ENCODE measurements around the gene CDC23. TPM values are rescaled to one million over a fixed set of nuclear protein-coding genes. Genes with fewer than 3 reads are reported as not detected.
"Not testable (repeated sequence)": the region's sequence is repeated elsewhere in the genome, so short reads cannot be mapped to it uniquely, and the experiment has no call there.

Gene CDC23
- polyA plus RNA-seq, 3 donors = 7.8 to 15.9 (median 12.8) TPM

- no peaks in the 10 kb centered on the region for H3K4me1 ChIP-seq (ENCODE audit: control insufficient read depth in 1 of 2, insufficient read depth in 2 of 2, low read length in 2 of 2)
- Mint-ChIP-seq H3K9me3 (no peaks in the 10 kb centered on the region), H3K27me3 (ENCODE audit: low read depth in 3 of 3) (peaks cover 3 to 5% (median 4%) of the 10 kb centered on the region in 3 donors), H3K36me3 (peaks cover 58 to 71% of the 10 kb centered on the region in 2 donors), H3K4me1 (no peaks in the 10 kb centered on the region), H3K4me3 (no peak overlapping the region), H3K27ac (no peak overlapping the region)
- no peak overlapping the region for H3K9ac ChIP-seq (ENCODE audit: insufficient read depth, low read length, poor library complexity, severe bottlenecking)
- no peak overlapping the region for H3K4me2 ChIP-seq (replicated peaks; ENCODE audit: extremely low read depth, low read length, poor library complexity, severe bottlenecking)
- intact Hi-C loops (cut with micrococcal nuclease) = no loop called here
- H3K79me2 ChIP-seq (ENCODE audit: insufficient read depth, low read length) = no peaks in the 10 kb centered on the region
- H4K20me1 ChIP-seq (ENCODE audit: insufficient read depth, low read length) = no peaks in the 10 kb centered on the region
- TF ChIP-seq CTCF (IDR thresholded peaks at IDR 0.05) = no peak
- H3K4me3 ChIP-seq (replicated peaks in 1 of 3; ENCODE audit: low read depth in 2 of 3, low read length in 3 of 3) = no peak overlapping the region
- H3K9me3 ChIP-seq (replicated peaks in 1 of 2; ENCODE audit: control insufficient read depth in 1 of 2, insufficient read depth in 1 of 2, low read length in 2 of 2) = no peaks in the 10 kb centered on the region
- no CpG with 5 or more reads among the region's 1 CpG for WGBS (ENCODE audit: insufficient coverage)
- no peak overlapping the region for H2AFZ ChIP-seq (ENCODE audit: insufficient read depth, low read depth, low read length, poor library complexity, severe bottlenecking)
- no peak overlapping the region for H3K27ac ChIP-seq (ENCODE audit: low read depth in 1 of 2, low read length in 2 of 2)
- peaks cover 63 to 68% of the 10 kb centered on the region in 2 donors for H3K36me3 ChIP-seq (replicated peaks in 1 of 2; ENCODE audit: control insufficient read depth in 1 of 2, insufficient read depth in 2 of 2, low read length in 2 of 2)
- no peaks in the 10 kb centered on the region for H3K27me3 ChIP-seq (ENCODE audit: control insufficient read depth in 2 of 2, insufficient read depth in 2 of 2, low read length in 2 of 2)
- no peak for DNase-seq
Measured at GRCh38 chr5:138157626-138158025, 55.5 kb downstream of the CDC23 start.

GRCh38 chr5:138155977-138156376, 57.1 kb downstream of the CDC23 start:
- peaks cover 46 to 51% of the 10 kb centered on the region in 2 donors for H3K36me3 ChIP-seq (replicated peaks in 1 of 2; ENCODE audit: control insufficient read depth in 1 of 2, insufficient read depth in 2 of 2, low read length in 2 of 2)
- H3K27me3 Mint-ChIP-seq (ENCODE audit: low read depth in 3 of 3); H3K4me3 Mint-ChIP-seq; H3K27ac Mint-ChIP-seq; H3K4me3 ChIP-seq (replicated peaks in 1 of 3; ENCODE audit: low read depth in 2 of 3, low read length in 3 of 3); H3K4me1 ChIP-seq (ENCODE audit: control insufficient read depth in 1 of 2, insufficient read depth in 2 of 2, low read length in 2 of 2); H3K79me2 ChIP-seq (ENCODE audit: insufficient read depth, low read length); H3K9ac ChIP-seq (ENCODE audit: insufficient read depth, low read length, poor library complexity, severe bottlenecking); DNase-seq; H3K9me3 ChIP-seq (replicated peaks in 1 of 2; ENCODE audit: control insufficient read depth in 1 of 2, insufficient read depth in 1 of 2, low read length in 2 of 2); intact Hi-C loops (cut with micrococcal nuclease); H3K27ac ChIP-seq (ENCODE audit: low read depth in 1 of 2, low read length in 2 of 2); H2AFZ ChIP-seq (ENCODE audit: insufficient read depth, low read depth, low read length, poor library complexity, severe bottlenecking); H3K27me3 ChIP-seq (ENCODE audit: control insufficient read depth in 2 of 2, insufficient read depth in 2 of 2, low read length in 2 of 2); H4K20me1 ChIP-seq (ENCODE audit: insufficient read depth, low read length); H3K4me2 ChIP-seq (replicated peaks; ENCODE audit: extremely low read depth, low read length, poor library complexity, severe bottlenecking); H3K9me3 Mint-ChIP-seq; H3K4me1 Mint-ChIP-seq: not testable (repeated sequence)
- WGBS (ENCODE audit: insufficient coverage) = 100% methylated on average over 6 of the region's 9 CpGs
- peaks cover 45 to 54% of the 10 kb centered on the region in 2 donors for H3K36me3 Mint-ChIP-seq
